Right ventricle myocardium inferior (tissue), 1 donor: ENCODE measurements around the gene MYH7. TPM values are rescaled to one million over a fixed set of nuclear protein-coding genes. Genes with fewer than 3 reads are reported as not detected.
A peak's percentile ranks its signal among the peaks of the same experiment; 100 is the strongest.

ENCODE experiments used
- ATAC-seq: fragments of 200-7000 bp; cut with Tn5 transposase; one replicate; pipeline ENCODE4 v1.9.1; 2020; ENCODE audit warnings: mild to moderate bottlenecking, moderate library complexity
- DNase-seq: peaks from one replicate; pipeline ENCODE4 v3.0.0; 2021; ENCODE audit errors: missing footprints
- intact Hi-C: fragments of 100-400 bp; cut with DNase I; formaldehyde crosslinking; loops from one replicate; pipeline ENCODE4 v1.11.0; 2022
- total RNA-seq: library from RNA; stranded (reverse); fragmentation: NEBNext Ultra II Directional; extraction: Animal tissue kit (Norgen Biotek cat#: 25700); gene quantifications from one replicate; pipeline ENCODE4 v1.2.1, GENCODE V29; 2021
- donor health status: DM: no; HTN: yes; CAD: no; lungs with severe emphysema.

MYH7 gene
- total RNA-seq, 1 donor from 2014 or later, result 11,833 TPM

DNA sequence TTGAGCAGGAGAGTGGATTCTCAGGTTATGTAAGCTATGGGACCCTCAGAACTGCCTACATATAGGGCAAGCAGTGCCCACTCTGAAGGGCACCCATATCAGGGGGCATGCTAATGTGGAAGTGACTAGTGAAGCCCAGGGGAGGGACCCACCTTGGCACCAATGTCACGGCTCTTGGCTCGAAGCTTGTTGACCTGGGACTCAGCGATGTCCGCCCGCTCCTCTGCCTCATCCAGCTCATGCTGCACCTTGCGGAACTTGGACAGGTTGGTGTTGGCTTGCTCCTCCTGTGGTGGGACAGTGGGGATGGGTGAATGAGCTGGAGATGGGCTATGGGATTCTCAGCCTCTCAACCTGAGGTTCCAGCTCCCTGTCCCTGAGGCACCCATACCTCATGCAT lies 53.2 kb downstream of the MYH7 start:
- no peak for DNase-seq
- intact Hi-C loops, result no loop called here
- ATAC-seq, result no peak

- ATAC-seq (no peak), DNase-seq (no peak)
- intact Hi-C loops, result no loop called here
Measured at GRCh38 chr14:23381871-23382270, 53.6 kb downstream of the MYH7 start.

DNA sequence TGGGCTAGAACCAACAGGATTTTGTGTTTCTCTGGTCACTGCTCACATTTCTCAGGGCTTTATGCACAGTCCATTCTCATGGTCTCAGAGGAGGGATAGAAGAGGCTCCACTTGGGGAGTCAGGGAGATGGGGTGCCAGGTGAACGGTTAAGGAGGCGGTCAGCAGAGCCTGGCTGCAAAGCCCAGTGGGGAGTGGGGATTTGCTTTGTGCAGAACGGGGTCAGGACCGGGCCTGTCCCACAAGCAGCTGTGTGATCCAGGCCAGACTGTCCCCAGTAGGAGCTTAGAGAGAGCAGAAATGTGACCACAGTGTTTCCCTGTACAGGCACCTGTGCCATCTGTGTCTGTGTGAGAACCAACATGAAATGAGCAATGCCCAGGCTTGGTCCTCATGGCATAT lies 54.5 kb downstream of the MYH7 start:
- no peak for ATAC-seq
- intact Hi-C loops, result loop anchor here (1.0 kb wide), 1 partner anchor 53 kb away; no protein-coding TSS in a partner anchor
- peak; percentile 18 for DNase-seq

DNA sequence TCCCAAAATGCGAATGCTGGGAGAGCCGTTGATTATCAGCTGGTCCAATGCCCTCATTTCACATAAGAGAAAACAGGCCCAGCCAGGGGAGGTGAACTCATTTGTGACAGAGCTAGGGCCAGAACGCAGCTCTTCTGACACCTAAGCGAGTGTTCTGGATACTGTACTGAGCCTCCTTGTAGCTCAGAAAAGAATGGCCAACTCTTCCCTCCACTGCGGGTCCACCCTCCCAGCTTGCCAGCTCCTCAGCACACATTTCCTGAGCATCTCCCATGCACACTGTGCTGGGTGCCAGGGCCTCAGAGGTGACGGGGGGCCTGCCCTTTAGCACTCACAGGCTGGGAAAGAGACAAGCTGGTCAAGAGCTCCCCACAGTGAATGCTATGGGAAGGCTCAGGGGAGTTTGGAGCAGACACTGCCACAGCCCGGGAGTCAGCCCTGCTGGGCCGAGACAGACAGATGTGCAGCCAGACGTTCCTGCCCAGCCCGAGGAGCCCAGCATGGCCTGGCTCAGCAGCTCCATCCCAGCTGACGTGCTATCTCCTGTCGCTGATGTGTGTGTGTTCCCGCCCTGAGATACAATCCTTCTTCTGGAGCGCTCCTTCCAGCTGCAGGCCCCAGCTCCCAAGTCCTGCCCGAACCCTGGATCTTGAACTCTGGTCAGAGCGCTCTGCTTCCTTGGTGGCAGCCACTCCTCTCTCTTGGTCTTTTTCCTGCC lies 55.1 kb downstream of the MYH7 start:
- intact Hi-C loops, result loop anchor here (1.0 kb wide), 1 partner anchor 52 kb away; no protein-coding TSS in a partner anchor
- peak; percentile 65 for DNase-seq
- peak; percentile 9 for ATAC-seq

DNA sequence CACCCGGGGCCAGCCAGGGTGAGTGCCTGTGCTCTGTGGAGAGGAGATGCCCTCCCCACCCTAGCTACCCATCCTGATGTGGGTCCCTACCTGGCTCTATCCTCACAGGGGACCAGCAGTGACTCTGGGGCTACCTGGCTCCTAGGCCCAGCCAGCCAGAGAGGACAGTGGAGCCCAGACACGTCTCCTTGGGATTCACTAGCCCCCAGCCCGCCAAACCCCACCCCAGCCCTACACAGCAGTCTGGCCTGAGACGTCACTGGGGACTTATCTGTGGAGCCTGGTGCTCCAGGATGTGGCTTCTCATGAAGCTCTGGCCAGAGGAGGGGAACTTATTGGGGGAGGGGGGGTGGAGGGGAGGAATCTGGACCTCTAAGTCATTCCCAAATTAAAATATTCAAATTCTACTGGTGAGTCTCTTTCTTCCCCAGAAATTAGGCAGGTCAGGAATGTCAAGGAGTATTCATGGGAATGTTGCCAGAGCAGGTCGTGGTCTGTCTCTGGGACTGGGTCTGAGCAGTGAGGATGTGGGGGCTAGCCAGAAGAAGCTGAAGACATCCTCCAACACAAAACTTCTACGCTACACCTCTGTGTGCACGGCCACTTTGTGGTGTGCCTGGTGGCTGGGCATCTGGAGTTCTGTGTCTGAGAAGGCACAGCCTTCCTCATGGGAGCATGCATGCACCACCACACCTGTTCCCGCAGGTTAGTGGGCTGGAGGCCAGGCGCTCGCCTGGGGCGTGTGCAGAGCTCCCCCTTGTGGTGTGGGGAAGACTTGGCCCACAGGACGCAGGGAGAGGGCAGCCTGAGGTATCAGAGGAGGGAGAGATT lies 55.9 kb downstream of the MYH7 start:
- DNase-seq (peak; percentile 84), ATAC-seq (peak; percentile 46)
- intact Hi-C loops, result loop anchor here (1.0 to 5.0 kb wide), 2 partner anchors 51 to 112 kb away; no protein-coding TSS in a partner anchor

- ATAC-seq (peak; percentile 4), DNase-seq (peak; percentile 67)
- intact Hi-C loops, result loop anchor here (5.0 kb wide), 1 partner anchor 111 kb away; no protein-coding TSS in a partner anchor
Measured at GRCh38 chr14:23378612-23379220, 56.7 kb downstream of the MYH7 start.

- ATAC-seq (no peak), DNase-seq (peak; percentile 45)
- intact Hi-C loops, result loop anchor here (5.0 kb wide), 1 partner anchor 111 kb away; no protein-coding TSS in a partner anchor
Measured at GRCh38 chr14:23377573-23378563, 57.6 kb downstream of the MYH7 start.

GRCh38 chr14:23377198-23377550 lies 58.3 kb downstream of the MYH7 start:
- DNase-seq, result peak; percentile 43
- no peak for ATAC-seq
- intact Hi-C loops, result loop anchor here (5.0 kb wide), 1 partner anchor 110 kb away; no protein-coding TSS in a partner anchor

DNA sequence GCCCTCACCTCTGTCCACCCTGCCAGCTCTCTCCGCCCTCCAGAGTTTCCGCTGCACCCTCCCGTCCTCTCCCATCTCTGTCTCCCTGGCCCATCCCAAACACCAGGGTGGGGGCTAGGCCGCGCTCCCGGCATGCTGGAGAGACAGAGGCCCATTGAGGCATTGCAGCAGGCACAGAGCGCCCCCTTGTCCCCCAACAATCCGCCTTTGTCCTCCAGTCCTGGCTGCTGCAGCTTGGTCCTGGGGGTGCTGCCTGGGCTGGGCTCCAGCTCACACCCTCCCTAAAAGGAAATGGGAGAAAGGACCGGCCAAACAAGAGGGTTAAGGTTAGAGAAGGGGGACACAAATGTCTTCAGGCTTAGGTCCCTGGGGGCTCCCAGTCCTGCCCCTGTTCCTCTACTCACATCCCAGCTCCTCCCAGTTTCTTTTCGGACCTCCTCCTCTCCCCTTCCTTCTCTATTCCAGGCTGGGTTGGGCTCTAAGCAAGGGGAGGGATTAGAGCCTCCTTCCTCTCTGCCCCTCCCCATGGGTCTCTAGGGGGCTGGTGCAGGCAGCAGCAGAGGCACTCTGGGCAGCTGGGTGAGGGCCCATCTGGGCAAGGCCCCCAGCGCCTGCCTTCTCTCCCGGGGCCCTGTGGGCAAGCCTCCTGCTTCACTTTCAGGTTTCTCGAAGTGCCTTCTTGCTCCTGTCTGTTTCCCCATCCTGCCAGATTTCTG lies 58.8 kb downstream of the MYH7 start, which contains the start of gene CMTM5:
Gene CMTM5, plus strand, starts transcription at position 565 of the 716 bp plus-strand sequence. CDS start 206 bp downstream, outside the sequence.
- DNase-seq, result peak; percentile 73
- intact Hi-C loops, result loop anchor here (5.0 kb wide), 1 partner anchor 109 kb away; no protein-coding TSS in a partner anchor

GRCh38 chr14:23375527-23376251 lies 59.8 kb downstream of the MYH7 start:
- no peak for ATAC-seq
- intact Hi-C loops, result loop anchor here (5.0 kb wide), 1 partner anchor 108 kb away; no protein-coding TSS in a partner anchor
- peak; percentile 46 for DNase-seq

More for the DNA sequence above, 58.8 kb downstream of the MYH7 start, which contains the start of gene CMTM5:
- peak; percentile 14 for ATAC-seq

- DNase-seq (peak; percentile 21), ATAC-seq (no peak)
- intact Hi-C loops, result no loop called here
Measured at GRCh38 chr14:23373041-23373440, 62.4 kb downstream of the MYH7 start.

GRCh38 chr14:23372509-23372908 lies 63.0 kb downstream of the MYH7 start, which contains the start of gene IL25:
IL25 (plus strand) TSS chr14:23372809.
- ATAC-seq (no peak), DNase-seq (no peak)
- intact Hi-C loops, result no loop called here

- ATAC-seq (no peak), DNase-seq (peak; percentile 50)
- intact Hi-C loops, result no loop called here
Measured at GRCh38 chr14:23371865-23372264, 63.6 kb downstream of the MYH7 start.

DNA sequence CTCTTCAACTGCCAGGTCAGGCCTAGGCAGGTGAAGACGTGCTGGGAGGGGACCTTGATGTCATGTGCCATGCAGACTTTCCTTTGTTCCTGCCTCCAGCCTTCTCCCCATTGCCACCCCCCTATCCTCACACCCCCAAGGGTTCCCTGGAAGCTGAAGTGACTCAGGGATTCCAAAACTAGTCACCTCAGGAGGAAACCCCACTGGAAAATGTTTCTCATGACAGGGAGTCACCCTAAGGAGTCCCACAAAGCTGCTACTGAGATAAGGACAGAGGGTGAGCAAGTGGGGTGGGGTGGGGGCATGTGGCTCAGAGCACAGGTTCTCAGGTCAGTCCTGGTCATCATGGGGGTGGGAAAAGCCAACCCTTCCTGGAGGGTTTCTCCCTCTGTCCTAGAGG lies 65.2 kb downstream of the MYH7 start:
- no peak for DNase-seq
- intact Hi-C loops, result no loop called here

DNA sequence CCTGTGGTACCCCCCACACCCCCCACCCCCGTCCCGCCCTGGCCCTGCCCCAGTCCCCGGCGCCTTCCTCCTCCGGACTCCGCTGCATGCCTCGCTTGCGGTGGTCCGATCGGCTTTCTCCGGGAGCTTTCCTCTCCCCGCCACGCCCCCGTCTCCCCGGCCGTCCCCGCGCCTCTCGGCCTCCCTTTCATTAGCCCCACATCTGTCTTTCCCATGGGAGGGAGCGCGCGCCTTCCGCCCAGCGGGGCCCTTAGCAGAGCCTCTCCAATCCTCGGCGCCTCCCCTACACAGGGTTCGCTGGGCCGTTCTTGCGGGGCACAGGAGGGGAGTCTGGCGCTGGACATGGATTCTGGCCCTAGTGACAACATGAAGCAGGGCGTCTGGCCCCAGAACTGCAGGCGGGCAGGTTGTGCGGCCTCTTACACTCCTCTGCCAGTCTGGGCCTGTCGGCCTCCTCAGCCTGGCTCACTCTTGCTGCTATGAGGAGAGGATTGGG lies 69.0 kb downstream of the MYH7 start:
- ATAC-seq (peak; percentile 61), DNase-seq (peak; percentile 83)
- intact Hi-C loops, result no loop called here

More for the DNA sequence above, 65.2 kb downstream of the MYH7 start:
- ATAC-seq, result no peak

- peak; percentile 69 for DNase-seq
- peak; percentile 80 for ATAC-seq
- intact Hi-C loops, result no loop called here
Measured at GRCh38 chr14:23365732-23366425, 69.6 kb downstream of the MYH7 start.
